Esophagus squamous epithelium (tissue), 4 donors: ENCODE measurements around the gene PDLIM7.

ENCODE experiments used
- POLR2A ChIP-seq, 4 donors: fragments of 450-650 bp; IDR thresholded peaks; one replicate each; pipeline ENCODE4 v1.6.1; 2017; ENCODE audit warnings: antibody characterized with exemption in 4 of 4, mild to moderate bottlenecking in 4 of 4, moderate library complexity in 3 of 4
- TF ChIP-seq, protein P1 (sequence below), 6 experiments: fragments of 450-650 bp in 4 of 6; fragments of 200-600 bp in 2 of 6; sonication (generic) in 2 of 6; IDR thresholded peaks; one replicate each; pipeline ENCODE4 v1.5.1; 2016 to 2019; ENCODE audit warnings: antibody characterized with exemption in 6 of 6, mild to moderate bottlenecking in 4 of 6, moderate library complexity in 4 of 6

DNA sequence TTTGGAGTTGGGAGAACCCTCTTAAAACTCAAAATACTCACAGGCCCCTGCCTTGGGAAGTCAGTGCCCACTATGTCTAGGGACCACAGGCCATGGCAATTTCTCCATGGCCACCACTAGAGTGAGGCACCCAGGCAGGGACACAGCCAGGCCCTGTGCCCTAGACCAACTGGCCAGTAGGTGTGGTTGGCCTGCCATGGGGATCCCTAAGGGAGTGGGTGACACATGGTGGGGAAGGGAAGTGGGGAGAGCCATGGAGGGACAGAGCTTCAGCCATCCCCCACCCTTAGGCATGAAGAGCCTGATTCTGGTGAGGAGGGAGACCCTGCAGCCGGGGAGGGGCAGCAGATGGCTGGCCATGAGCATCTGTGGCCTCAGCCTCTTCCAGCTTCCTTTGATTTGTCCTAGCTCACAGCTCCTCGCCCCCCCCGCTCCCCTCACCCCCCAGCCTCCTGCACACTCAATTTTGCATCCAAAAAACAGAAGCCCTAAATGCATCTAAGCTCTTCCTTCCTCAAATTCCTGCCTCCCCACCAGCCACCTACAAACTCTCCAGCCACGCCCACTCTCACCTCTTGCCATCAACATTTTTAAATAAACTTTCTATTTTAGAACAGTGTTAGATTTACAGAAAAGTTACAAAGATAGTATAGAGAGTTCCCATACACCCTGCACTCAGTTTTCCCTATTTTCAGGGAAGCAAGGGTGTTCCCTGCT, 22.4 kb downstream of the PDLIM7 start:
- TF ChIP-seq, protein P1, sequence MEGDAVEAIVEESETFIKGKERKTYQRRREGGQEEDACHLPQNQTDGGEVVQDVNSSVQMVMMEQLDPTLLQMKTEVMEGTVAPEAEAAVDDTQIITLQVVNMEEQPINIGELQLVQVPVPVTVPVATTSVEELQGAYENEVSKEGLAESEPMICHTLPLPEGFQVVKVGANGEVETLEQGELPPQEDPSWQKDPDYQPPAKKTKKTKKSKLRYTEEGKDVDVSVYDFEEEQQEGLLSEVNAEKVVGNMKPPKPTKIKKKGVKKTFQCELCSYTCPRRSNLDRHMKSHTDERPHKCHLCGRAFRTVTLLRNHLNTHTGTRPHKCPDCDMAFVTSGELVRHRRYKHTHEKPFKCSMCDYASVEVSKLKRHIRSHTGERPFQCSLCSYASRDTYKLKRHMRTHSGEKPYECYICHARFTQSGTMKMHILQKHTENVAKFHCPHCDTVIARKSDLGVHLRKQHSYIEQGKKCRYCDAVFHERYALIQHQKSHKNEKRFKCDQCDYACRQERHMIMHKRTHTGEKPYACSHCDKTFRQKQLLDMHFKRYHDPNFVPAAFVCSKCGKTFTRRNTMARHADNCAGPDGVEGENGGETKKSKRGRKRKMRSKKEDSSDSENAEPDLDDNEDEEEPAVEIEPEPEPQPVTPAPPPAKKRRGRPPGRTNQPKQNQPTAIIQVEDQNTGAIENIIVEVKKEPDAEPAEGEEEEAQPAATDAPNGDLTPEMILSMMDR (IDR thresholded peaks at IDR 0.05): no peak
- no peak for TF ChIP-seq POLR2A (IDR thresholded peaks at IDR 0.05)
